Measurements from ENCODE around the gene PHF5A. TPM values are rescaled to one million over a fixed set of nuclear protein-coding genes. Genes with fewer than 3 reads are reported as not detected.
A peak's percentile ranks its signal among the peaks of the same experiment; 100 is the strongest.
"Not testable (repeated sequence)": the region's sequence is repeated elsewhere in the genome, so short reads cannot be mapped to it uniquely, and the experiment has no call there.

Gene PHF5A
- total RNA-seq, 1 experiment from 2014 or later, result 69.0 TPM

DNA sequence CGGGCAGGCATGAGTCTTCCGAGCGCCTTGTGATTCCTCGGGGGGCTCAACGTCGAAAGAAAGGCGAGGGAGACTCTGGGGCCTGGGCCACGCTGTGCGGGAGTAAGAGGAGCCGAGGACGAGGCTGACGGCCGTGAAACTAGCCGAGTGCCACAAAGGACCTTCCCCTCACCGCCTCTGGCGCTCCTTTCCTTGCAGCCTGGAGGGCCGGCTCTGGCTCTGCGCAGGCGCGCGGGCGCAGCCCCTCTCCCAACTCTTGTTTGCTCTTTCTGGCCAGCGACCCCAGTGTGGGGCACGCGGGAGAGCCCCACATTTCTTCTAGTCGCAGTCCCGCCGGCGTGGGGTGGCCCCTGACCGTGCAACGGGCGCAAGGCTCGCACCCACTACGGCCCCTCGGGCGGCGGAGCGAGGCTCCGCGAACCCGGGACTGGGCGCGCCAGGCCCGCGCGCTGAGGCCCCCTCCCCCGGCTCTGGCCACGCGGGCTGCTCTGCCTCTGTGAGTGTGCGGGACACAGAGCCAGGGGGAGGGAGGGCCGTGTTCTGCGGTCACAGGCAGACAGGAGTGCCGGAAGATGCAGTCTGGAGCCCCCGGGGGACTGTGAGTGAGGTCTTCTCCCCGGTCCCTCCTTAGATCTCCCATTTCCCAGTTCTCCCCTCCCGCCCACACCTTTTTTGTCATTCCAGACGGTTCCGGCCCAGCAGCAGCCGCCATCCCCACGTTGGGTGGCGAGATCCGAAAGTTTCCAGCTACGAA is 20.9 kb downstream of the PHF5A start:
- peak; percentile 65 for DNase-seq (ENCODE audit: low read depth)

GRCh38 chr22:41446639-41447434 is 21.7 kb downstream of the PHF5A start, which contains the start of gene TOB2:
TSS of gene TOB2 (minus strand) at chr22:41446801. CDS start at chr22:41437345, 9,456 bp downstream.
- DNase-seq (ENCODE audit: low read depth), result peak; percentile 86

GRCh38 chr22:41446057-41446501 is 22.4 kb downstream of the PHF5A start:
- peak; percentile 32 for DNase-seq (ENCODE audit: low read depth)

DNA sequence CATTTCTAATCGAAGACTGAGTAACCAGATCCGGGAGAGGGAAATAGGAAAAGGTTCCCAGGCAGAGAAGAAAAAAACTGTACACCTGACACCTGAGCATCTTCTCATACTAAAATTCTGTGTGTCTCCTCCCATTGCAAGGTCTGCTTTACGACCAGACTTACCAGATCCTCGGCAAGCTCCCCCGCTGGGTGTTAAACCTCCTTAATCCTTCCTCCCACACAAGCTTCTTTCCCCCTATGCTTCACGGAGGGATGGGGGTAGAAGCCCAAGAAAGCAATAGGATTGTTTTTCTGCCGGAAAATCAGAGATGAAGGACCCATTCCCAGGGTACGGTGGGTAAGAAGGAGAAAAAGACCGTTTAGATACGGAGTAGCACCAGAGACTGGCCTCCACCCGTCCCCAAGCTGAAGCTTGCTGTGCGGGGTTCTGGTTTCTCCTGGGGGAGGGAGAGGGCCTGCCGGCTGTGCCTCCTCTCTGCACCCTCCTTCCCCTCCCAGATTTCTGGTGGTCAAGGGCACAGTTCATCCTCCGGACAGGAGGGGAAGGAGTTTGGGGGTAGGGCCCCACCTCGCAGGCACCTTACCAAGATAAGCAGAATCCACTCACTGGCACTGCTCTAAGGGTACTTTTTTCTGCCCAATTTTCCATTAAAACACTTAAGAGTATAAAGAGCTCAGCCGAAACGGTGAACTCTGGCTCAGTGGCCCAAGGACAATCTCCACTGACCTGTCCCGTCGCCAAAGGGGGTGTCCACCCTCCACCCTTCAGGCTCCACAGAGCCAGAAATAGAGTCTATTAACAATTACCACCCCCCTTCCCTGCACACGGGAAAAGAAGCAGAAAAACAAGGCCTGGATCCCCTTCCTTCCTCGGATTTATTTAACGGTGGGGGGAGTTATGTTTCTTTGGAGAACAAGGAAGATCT is 23.1 kb downstream of the PHF5A start:
- DNase-seq (ENCODE audit: low read depth), result peak; percentile 36

DNA sequence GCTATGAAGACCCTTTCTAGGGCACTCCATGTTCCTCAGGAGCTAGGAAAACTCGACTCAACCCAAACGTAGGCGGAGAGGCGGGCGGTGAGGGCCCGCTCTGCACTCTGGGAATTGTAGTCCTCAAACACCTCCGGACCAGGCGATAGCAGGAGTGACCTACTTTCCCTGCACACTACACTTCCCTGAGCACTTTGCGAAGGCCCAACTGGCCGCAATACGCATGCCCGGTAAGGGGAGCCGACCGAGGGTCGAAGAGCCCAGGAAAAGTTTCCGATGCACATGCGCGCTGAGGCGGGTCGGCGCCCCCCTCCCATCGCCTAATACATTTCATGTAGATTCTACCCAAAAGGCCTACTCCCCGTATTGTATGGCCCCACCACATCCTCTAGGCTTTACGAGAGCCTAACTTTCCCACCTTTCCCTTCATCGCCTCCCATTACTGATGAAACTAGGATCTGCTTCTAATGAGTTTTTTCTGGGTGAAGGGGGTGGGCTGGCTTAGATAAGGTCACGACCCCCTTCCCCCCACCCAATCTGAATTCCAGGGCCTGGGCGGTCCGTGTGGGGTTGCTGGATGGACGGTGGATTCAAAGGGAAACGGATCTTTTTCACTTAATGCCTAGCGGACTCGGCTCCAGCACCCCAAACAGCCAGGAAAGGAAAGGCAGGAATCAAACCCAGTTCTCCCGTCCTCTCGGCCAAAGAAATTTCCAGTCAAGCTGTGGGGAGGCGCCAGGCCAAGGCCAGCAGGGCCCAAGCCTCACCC is 23.9 kb downstream of the PHF5A start:
- DNase-seq (ENCODE audit: low read depth), result peak; percentile 88

DNA sequence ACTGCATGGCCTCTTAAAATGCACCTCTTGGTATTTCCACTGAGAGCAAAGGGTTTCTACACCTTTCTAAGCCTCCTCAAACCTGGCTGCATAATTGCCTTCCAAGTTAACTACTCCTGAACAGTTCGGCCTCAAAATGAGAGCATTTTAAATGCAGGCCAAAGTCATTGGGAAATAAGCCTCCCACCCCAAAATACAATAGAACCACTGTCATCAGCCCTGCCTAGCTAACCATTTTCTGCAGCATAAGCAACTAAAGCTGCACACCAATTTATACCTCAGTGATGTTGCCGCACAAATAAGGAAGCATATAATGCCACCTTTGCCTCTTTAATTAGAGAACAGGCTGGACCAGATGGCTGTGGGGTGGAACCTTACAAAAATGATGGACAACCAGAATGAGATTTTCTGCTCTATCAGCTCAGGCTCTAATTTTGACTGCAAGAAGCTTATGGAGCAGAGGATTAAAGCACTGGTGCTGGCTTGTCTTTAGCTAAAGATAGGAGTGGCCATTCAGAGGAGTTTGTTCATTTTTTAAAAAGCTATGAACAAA is 26.2 kb downstream of the PHF5A start:
- DNase-seq (ENCODE audit: low read depth), result no peak

GRCh38 chr22:41440511-41440910 is 28.0 kb downstream of the PHF5A start:
- DNase-seq (ENCODE audit: low read depth), result not testable (repeated sequence)

DNA sequence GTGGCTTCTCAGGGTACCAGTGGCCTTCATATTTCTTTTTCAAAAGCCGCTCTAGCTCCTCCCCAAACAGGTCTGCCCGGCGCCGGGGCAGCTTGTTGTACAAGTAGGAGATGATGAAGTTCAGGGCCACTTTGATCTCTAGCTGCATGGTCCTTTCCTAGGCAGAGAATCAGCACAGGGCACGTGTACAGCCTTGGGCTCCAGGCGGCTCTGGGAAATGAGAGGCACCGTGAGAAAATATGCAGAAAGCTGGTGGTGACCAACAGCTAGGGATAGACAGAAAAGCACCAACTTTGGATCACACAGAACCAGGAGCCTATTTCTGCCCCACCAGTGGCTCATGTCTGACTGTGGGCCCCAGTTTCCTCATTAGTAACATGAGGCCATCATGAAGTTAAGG is 31.3 kb downstream of the PHF5A start:
- no peak for DNase-seq (ENCODE audit: low read depth)

DNA sequence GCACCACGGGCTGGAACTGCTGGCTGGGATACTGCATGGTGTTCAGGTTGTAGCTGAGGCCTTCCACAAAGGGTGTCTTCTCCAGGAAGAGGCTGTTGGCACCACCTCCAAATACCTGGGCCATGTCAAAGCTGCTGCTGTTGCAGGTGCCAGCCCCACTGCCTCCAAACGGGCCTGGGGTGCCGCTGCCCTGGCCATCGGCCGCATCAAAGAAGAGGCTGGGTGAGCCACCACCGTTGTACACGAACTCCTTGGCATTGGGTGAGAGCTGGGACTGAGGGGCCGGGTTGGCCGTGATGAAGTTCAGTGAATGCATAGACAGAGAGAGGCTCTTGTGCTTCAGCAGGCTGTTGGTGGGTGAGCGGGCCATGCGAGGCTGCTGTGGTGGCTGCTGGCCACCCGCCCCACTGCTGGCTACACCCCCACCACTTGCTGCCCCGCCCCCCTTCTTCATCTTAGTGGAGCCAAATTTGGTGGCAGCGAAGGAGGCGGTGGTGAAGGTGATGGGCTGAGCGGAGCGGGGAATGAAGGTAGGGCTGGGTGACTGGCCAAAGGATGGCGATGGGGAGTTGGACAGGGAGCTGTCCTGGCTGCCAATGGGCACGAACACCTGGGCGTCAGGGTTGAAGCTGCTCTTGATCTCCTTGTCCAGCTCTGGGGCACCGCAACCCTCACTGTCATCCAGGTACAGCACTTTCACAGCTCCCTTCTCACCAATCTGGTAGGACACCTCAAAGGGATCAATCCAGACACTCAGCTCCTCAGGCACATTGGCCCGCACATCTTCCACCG is 32.0 kb downstream of the PHF5A start:
- no peak for DNase-seq (ENCODE audit: low read depth)

GRCh38 chr22:41435560-41435959 is 32.9 kb downstream of the PHF5A start:
- DNase-seq (ENCODE audit: low read depth), result no peak

- not testable (repeated sequence) for DNase-seq (ENCODE audit: low read depth)
Measured at GRCh38 chr22:41434361-41435003, 34.0 kb downstream of the PHF5A start.

DNA sequence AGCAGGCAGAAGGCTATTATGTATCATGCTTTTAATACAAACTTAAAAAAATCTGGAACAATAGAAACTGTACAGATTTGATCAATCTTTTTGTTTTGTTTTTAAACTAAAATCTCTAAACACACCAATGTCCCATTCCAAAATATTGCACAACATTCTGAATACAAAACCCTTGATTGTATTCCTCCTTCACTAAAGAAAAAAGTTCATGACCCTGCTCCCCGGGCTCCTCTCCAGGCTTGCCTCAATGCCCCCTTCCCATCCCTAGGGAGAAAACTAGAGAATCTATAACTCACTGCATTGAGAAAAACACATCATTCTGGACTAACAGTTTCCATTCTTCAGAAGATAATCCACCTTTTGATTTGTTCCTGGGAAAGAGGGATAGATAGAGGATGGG is 35.0 kb downstream of the PHF5A start:
- DNase-seq (ENCODE audit: low read depth), result not testable (repeated sequence)

DNA sequence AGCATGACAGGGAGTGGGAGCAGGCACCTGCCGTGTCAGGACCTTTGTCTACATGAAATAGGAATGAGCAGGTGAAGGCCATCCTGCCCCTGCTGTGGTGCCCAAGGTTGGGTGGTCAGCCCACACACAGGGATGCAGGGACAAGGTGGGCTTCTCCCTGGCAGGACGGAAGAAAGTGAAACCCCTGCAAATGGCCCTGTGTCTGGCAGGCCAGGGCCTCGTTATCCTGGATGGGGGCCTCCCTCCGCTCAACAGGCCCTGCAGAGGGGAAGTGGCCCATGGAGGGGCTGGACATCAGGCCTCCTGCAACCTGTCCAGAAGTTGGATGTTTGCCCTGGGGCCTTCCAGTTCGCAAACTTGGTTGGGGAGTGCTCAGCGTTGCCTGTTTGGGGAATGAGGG is 36.8 kb downstream of the PHF5A start:
- no peak for DNase-seq (ENCODE audit: low read depth)

DNA sequence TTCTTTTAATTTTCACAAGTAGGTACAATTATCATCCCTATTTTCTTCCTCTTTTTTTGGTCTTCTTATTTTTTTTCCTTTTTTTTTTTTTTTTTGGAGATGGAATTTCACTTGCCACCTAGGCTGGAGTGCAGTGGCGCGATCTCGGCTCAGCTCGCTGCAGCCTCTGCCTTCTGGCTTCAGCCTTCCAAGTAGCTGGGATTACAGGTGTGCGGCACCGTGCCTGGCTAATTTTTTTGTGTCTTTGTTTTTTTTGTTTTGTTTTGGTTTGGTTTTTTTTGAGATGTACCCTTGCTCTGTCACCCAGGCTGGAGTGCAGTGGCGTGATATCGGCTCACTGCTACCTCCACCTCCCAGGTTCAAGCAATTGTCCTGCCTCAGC is 38.5 kb downstream of the PHF5A start:
- DNase-seq (ENCODE audit: low read depth), result no peak

- peak; percentile 30 for DNase-seq (ENCODE audit: low read depth)
Measured at GRCh38 chr22:41429232-41429950, 39.1 kb downstream of the PHF5A start.

DNA sequence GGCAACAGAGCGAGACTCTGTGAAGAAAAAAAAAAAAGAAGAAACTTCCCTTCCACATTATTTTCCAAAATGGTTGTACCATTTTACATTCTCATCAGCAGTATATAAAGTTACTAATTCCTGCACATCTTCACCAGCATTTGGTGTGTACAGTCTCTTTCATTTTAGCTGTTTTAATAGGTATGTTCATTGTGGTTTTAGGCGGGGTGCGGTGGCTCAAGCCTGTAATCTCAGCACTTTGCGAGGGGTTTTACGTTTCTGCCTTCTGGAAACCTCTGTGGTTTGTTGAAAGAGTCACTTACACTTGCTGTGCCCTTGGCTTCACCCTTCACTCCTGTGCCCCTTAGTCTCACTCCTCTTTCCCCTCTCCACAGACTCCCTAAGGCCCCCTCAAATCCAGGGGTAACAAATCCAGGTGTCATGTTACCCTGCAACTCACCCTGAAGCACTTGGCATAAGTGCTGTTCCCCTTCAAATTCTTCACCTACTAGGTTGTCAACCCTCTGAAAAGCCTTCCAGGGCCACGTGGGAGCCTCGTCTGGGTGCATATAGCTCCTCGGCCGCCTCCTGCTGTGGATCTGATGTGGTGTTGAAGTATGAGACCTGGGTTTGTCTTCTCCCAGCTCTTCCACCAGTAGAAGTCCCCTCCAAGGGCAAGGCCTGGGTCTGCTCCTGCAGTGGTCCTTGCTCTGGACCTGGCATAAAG is 42.7 kb downstream of the PHF5A start:
- peak; percentile 10 for DNase-seq (ENCODE audit: low read depth)

GRCh38 chr22:41418717-41419116 is 49.8 kb downstream of the PHF5A start:
- no peak for DNase-seq (ENCODE audit: low read depth)
